K562 (cell line): ENCODE measurements around the gene SIGLEC11. TPM values are rescaled to one million over a fixed set of nuclear protein-coding genes. Genes with fewer than 3 reads are reported as not detected.

ENCODE experiments used
- ATAC-seq: fragments of 200-7000 bp; cut with Tn5 transposase; 3 replicates; pipeline ENCODE4 v1.9.1; 2020; ENCODE audit warnings: moderate library complexity
- BruUV-seq: library from RNA; stranded (reverse); fragments of 400-500 nt; replicated peaks from 2 replicates; lab custom pipeline; 2021; lab: Mats Ljungman, UMichigan
- CTCF ChIA-PET: fragments of 300-600 bp; formaldehyde crosslinking; extraction: SDS; loops from one replicate; lab custom pipeline; 2021; ENCODE audit warnings: low intra/inter-chr PET ratio; lab: Yijun Ruan, JAX
- POLR2A ChIA-PET: fragments of 300-600, 350-650 bp; sonication (Branson Sonifier 250); formaldehyde crosslinking; extraction: SDS; loops from one replicate; lab custom pipeline; 2021; ENCODE audit warnings: antibody characterized with exemption, inconsistent platforms; lab: Yijun Ruan, JAX
- DNase-seq, 4 experiments: peaks; one replicate each; pipeline versions ENCODE4 v3.0.0 to v3.0.0-alpha.2; 2011 to 2018; ENCODE audit warnings: low spot score in 3 of 4, mixed read lengths in 3 of 4; ENCODE audit errors: extremely low read depth in 1 of 4
- FAIRE-seq: peaks from 2 replicates; lab custom pipeline; 2011; peaks lifted over from hg19 to GRCh38; lab: Jason Lieb, UNC
- H2AFZ ChIP-seq: 2 replicates; pipeline ENCODE4 v1.6.0; 2011; ENCODE audit warnings: low read depth, low read length, control low read depth, inconsistent platforms
- H3K27ac ChIP-seq: fragments of 200-600 bp; 3 replicates; pipeline ENCODE4 v1.8.0; 2011; ENCODE audit warnings: low read depth, mild to moderate bottlenecking, control low read depth, inconsistent platforms, low read length, moderate library complexity, mixed read lengths; ENCODE audit errors: extremely low read depth
- H3K27me3 ChIP-seq, 2 experiments: fragments of 300-600 bp in 1 of 2; 2 replicates in 1 of 2; 3 replicates in 1 of 2; pipeline versions ENCODE4 v1.6.0 to v1.8.0; 2011; ENCODE audit warnings: inconsistent platforms in 2 of 2, low read length in 2 of 2, mild to moderate bottlenecking in 1 of 2, mixed read lengths in 1 of 2, moderate library complexity in 1 of 2; ENCODE audit not compliant: control insufficient read depth in 2 of 2, insufficient read depth in 2 of 2
- H3K36me3 ChIP-seq: fragments of 300-600 bp; 3 replicates; pipeline ENCODE4 v1.8.0; 2011; ENCODE audit warnings: mild to moderate bottlenecking, low read length, inconsistent platforms; ENCODE audit not compliant: control insufficient read depth, insufficient read depth
- H3K4me1 ChIP-seq, 2 experiments: fragments of 200-600 bp in 1 of 2; replicated peaks in 1 of 2; 2 replicates in 1 of 2; 3 replicates in 1 of 2; pipeline versions ENCODE4 v1.5.1 to v1.8.0; 2011; ENCODE audit warnings: inconsistent platforms in 2 of 2, low read length in 2 of 2, mild to moderate bottlenecking in 1 of 2, mixed read lengths in 1 of 2, moderate library complexity in 1 of 2; ENCODE audit not compliant: control insufficient read depth in 2 of 2, insufficient read depth in 2 of 2
- H3K4me2 ChIP-seq: 2 replicates; pipeline ENCODE4 v1.6.1; 2011; ENCODE audit warnings: low read length, control low read depth, inconsistent platforms, mixed read lengths; ENCODE audit not compliant: insufficient read depth
- H3K4me3 ChIP-seq: fragments of 200-600 bp; sonication (generic), shearing (Covaris generic); 2 replicates; pipeline ENCODE4 v1.5.1; 2016; ENCODE audit warnings: control low read depth, inconsistent platforms
- H3K79me2 ChIP-seq: fragments of 200-600 bp; 3 replicates; pipeline ENCODE4 v1.8.0; 2011; ENCODE audit warnings: low read length, inconsistent platforms; ENCODE audit not compliant: control insufficient read depth, insufficient read depth
- H3K9ac ChIP-seq, 2 experiments: 2 replicates each; pipeline versions ENCODE4 v1.6.0 to v1.6.1; 2011; ENCODE audit warnings: low read depth in 2 of 2, low read length in 2 of 2, control low read depth in 1 of 2, inconsistent platforms in 1 of 2, mild to moderate bottlenecking in 1 of 2, mixed read lengths in 1 of 2; ENCODE audit not compliant: insufficient read depth in 1 of 2
- H3K9me1 ChIP-seq: one replicate; pipeline ENCODE4 v1.6.0; 2011; ENCODE audit warnings: inconsistent platforms, mild to moderate bottlenecking, low read length, moderate library complexity; ENCODE audit not compliant: control insufficient read depth, insufficient read depth
- H3K9me3 ChIP-seq: replicated peaks from 2 replicates; pipeline ENCODE4 v1.5.1; 2011; ENCODE audit warnings: low read depth, low read length, inconsistent platforms; ENCODE audit not compliant: control insufficient read depth, insufficient read depth
- H4K20me1 ChIP-seq: replicated peaks from 2 replicates; pipeline ENCODE4 v1.6.1; 2011; ENCODE audit warnings: low read length, inconsistent platforms, mixed read lengths; ENCODE audit not compliant: control insufficient read depth, insufficient read depth
- CHD2 ChIP-seq: IDR thresholded peaks from 2 replicates; pipeline ENCODE4 v1.6.1; 2011; ENCODE audit warnings: low read depth, low read length
- CREBBP ChIP-seq: IDR thresholded peaks from one replicate; pipeline ENCODE4 v1.6.1; 2012; ENCODE audit warnings: low read depth, mild to moderate bottlenecking, control low read depth, inconsistent platforms, low read length
- ZNF589 ChIP-seq: fragments of 200-800 bp; sonication (Bioruptor generic); IDR thresholded peaks from 2 replicates; pipeline ENCODE4 v1.6.1; 2016; ENCODE audit warnings: low read depth, missing genetic modification characterization, missing compliant biosample characterization
- WGBS: fragments of 100-300 bp; shearing (Covaris generic); methylation state at CpG from one replicate; pipeline ENCODE4 v1.1.6; 2016; ENCODE audit warnings: low coverage, mixed read lengths; ENCODE audit not compliant: insufficient coverage; ENCODE audit errors: missing lambda C conversion rate; 5-methylcytosine and 5-hydroxymethylcytosine counted together
- in situ Hi-C: fragments of 300-500 bp; cut with MboI; formaldehyde crosslinking; loops from 4 replicates; pipeline ENCODE4 v1.15.0; 2018; ENCODE audit warnings: inconsistent platforms, mixed read lengths
- intact Hi-C: fragments of 100-400 bp; cut with micrococcal nuclease; formaldehyde crosslinking; loops from 2 replicates; pipeline ENCODE4 v1.14.2; 2022
- polyA plus RNA-seq, 8 experiments: library from polyadenylated mRNA; depleted of rRNA in 4 of 8; stranded (reverse) in 5 of 8; unstranded in 3 of 8; fragments of >200 nt; fragmentation: Nextera tagmentation in 2 of 8; fragmentation: Illumina TruSeq in 1 of 8; extraction: Ambion mirVana in 2 of 8; extraction: Trizol in 1 of 8; gene quantifications; 2 replicates each; pipeline versions ENCODE4 v1.2.1 to v1.2.3, GENCODE V29; 2011 to 2014; ENCODE audit warnings: inconsistent platforms in 1 of 8, missing spikeins in 1 of 8
- total RNA-seq, 7 experiments: library from RNA; depleted of rRNA in 6 of 7; stranded (reverse); fragments of >200 nt in 6 of 7; fragmentation: Illumina TruSeq in 2 of 7; extraction: Trizol in 2 of 7; gene quantifications; 2 replicates each; pipeline versions ENCODE4 v1.2.1 to v1.2.3, GENCODE V29; 2011 to 2021; ENCODE audit warnings: low replicate concordance in 1 of 7
- TF ChIP-seq, protein P1 (sequence below): fragments of 250-450 bp; sonication (Bioruptor Pico); IDR thresholded peaks from 2 replicates; pipeline ENCODE4 v1.8.0; 2022; ENCODE audit warnings: moderate library complexity, mild to moderate bottlenecking, inconsistent platforms
- TF ChIP-seq, protein P2 (sequence below), 2 experiments: fragments of 200-800 bp in 1 of 2; sonication (Bioruptor generic) in 1 of 2; sonication (generic) in 1 of 2; formaldehyde crosslinking in 1 of 2; IDR thresholded peaks in 1 of 2; conservative IDR thresholded peaks in 1 of 2; 2 replicates each; pipeline versions ENCODE4 v1.5.0 to v1.6.1; 2016 to 2020; ENCODE audit warnings: missing compliant biosample characterization in 1 of 2, missing genetic modification characterization in 1 of 2, missing genetic modification reagents in 1 of 2

Gene SIGLEC11
- total and polyA plus RNA-seq, 9 of the 15 experiments (the other 6 are each of a cell fraction or from before 2014, with no cell fraction given): not detected

DNA sequence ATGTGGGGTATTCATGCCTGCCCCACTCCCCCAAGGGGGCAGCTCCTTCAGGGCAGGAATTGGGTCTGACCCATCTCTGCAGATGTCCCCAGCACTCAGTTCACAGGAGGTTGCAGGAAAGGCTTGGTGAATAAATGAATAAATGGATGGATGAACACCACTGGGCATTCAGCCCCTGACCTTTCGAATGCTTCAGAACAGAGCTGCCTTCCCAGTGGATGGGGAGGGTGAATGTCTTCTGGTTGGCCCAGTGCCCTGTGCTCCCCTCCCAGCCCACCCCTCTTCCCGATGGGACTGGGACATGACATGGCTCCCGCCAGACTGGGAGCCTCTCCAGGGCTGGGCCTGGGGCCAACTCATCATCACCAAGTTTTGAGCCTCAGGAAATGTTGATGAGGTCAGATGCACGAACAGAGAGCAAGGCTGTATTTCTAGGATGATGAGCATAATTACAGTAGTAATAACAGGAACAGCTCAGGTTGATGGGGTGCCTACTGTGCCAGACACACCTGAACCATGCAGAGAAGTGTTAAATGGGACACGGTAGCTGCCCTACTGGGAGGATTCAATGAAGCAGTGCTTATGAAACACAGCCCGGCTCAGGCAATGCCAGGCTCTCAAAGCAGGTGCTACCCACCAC lies 38.5 kb upstream of the SIGLEC11 start:
- no peaks in the 10 kb centered on the region for H3K27me3 ChIP-seq
- in situ Hi-C loops: no loop called here
- H3K9me3 ChIP-seq: no peaks in the 10 kb centered on the region
- intact Hi-C loops: no loop called here
- H2AFZ ChIP-seq: no peak overlapping the region
- peaks cover 8 to 11% of the 10 kb centered on the region in 2 experiments for H3K4me1 ChIP-seq
- H3K36me3 ChIP-seq: peaks cover 74% of the 10 kb centered on the region; the same call in 2 of the 3 replicates
- 90% methylated on average over 4 of the region's 6 CpGs for WGBS
- no peak overlapping the region for H3K4me2 ChIP-seq
- ChIA-PET POLR2A (no interaction called here), CTCF (no interaction called here)
- FAIRE-seq (no peak), ATAC-seq (no peak), DNase-seq (no peak)
- 0 out of 4 replicates have a peak overlapping the region, but pooled peaks of 1 of the 2 experiments have one; percentile 13 for H3K9ac ChIP-seq
- TF ChIP-seq, protein P1, sequence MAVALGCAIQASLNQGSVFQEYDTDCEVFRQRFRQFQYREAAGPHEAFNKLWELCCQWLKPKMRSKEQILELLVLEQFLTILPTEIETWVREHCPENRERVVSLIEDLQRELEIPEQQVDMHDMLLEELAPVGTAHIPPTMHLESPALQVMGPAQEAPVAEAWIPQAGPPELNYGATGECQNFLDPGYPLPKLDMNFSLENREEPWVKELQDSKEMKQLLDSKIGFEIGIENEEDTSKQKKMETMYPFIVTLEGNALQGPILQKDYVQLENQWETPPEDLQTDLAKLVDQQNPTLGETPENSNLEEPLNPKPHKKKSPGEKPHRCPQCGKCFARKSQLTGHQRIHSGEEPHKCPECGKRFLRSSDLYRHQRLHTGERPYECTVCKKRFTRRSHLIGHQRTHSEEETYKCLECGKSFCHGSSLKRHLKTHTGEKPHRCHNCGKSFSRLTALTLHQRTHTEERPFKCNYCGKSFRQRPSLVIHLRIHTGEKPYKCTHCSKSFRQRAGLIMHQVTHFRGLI (CRISPR knock-in tag): no peak
- TF ChIP-seq, protein P2, sequence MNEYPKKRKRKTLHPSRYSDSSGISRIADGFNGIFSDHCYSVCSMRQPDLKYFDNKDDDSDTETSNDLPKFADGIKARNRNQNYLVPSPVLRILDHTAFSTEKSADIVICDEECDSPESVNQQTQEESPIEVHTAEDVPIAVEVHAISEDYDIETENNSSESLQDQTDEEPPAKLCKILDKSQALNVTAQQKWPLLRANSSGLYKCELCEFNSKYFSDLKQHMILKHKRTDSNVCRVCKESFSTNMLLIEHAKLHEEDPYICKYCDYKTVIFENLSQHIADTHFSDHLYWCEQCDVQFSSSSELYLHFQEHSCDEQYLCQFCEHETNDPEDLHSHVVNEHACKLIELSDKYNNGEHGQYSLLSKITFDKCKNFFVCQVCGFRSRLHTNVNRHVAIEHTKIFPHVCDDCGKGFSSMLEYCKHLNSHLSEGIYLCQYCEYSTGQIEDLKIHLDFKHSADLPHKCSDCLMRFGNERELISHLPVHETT (CRISPR knock-in tag; conservative IDR thresholded peaks at IDR 0.05 in 1 of 2, IDR thresholded peaks at IDR 0.05 in 1 of 2): no peak
- TF ChIP-seq CREBBP (no peak), CHD2 (no peak), ZNF589 (no peak)
- no peak overlapping the region for H3K4me3 ChIP-seq
- H3K27ac ChIP-seq: no peak overlapping the region
- no peaks in the 10 kb centered on the region; the same call in 2 of the 3 replicates for H3K79me2 ChIP-seq
- peaks cover 9% of the 10 kb centered on the region for H3K9me1 ChIP-seq
- no peaks in the 10 kb centered on the region for H4K20me1 ChIP-seq
- no TSS peak for BruUV-seq
